TTC549 (cell line): ENCODE measurements around the gene FTHL17.

Experiments used
- FAIRE-seq: peaks from 2 replicates; lab custom pipeline; 2012; peaks lifted over from hg19 to GRCh38; lab: Jason Lieb, UNC

FTHL17 gene

DNA sequence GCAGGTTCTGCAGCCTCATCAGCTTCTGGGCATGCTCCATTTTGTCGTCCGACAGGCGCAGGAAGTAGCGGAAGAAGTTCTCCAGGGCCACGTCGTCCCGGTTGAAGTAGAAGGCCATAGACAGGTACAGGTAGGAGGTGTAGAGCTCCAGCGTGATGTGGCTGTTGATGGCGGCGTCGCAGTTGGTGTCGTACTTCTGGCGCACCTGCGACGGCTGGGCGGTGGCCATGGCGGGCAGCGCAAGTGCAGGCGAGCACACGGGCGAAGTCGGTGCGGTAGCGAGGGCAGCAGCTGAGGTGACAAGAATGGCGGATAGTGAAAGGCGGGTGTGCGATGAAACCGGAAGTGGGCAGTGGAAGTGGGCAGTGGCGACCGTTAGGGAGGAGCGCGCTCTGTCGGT lies at the start of gene FTHL17:
Gene FTHL17 (minus strand): TSS at position 317 of the 400 bp plus-strand sequence. CDS start 88 bp downstream, at position 229.
- FAIRE-seq: no peak

GRCh38 chrX:31117266-31117665 lies 45.4 kb upstream of the FTHL17 start:
- no peak for FAIRE-seq

DNA sequence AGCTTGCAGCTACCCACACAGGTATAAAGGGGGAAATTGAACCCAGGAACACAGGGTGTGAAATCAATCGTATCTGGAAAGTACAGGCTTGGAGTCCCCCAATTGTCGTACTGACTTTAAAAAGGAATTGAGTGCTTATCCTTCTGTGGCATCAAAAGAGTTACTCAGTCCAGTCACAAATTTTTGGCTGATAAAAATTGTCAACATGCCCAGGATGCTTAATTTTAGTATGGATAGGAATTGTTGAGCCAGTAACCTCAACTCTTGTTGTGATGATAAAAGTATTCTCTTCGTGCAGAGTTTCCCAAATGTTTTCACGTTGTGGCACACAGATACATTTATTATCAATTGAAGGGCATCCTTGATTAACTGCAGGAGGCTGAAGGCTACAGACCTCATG lies 43.6 kb upstream of the FTHL17 start:
- FAIRE-seq: no peak

DNA sequence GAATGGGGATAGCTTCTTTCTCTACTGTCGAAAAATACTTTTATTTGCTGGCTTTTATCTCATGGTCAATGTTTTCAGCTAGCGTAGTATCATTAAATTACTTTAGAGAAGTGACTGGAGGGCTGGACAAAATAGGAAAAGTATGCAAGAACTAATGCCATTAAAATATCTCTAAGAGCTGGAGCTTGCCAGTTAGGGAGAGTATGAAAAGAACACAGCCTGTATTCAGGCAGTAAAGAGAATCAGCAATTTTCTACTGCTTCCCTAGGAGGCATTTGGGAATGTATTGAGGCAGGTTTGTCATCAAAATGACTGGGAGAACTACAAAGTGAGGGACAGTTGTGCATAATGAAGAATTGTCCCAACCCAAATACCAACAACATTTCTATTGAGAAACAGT lies 43.0 kb upstream of the FTHL17 start:
- FAIRE-seq: no peak

- no peak for FAIRE-seq
Measured at GRCh38 chrX:31112226-31112999, 40.6 kb upstream of the FTHL17 start.

DNA sequence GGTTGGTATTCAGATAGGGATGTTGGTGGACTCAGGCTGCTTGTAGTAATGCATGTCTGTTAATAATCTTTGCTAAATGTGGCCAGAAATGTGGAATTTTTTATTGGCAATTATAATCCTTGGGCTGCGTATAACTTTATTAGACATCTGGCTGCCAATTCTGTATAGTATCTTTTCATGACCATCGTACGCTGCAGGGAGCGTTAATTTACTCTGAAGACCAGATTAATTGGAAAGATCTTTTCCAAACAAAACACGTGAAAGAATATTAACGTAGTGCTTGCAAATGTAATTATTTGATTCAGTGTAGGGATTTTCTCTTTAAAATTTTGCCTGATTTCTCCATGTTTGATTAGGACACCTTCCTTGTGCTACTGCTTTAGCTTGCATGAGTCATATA lies 38.8 kb upstream of the FTHL17 start:
- no peak for FAIRE-seq

GRCh38 chrX:31099536-31100090 lies 27.8 kb upstream of the FTHL17 start:
- no peak for FAIRE-seq

DNA sequence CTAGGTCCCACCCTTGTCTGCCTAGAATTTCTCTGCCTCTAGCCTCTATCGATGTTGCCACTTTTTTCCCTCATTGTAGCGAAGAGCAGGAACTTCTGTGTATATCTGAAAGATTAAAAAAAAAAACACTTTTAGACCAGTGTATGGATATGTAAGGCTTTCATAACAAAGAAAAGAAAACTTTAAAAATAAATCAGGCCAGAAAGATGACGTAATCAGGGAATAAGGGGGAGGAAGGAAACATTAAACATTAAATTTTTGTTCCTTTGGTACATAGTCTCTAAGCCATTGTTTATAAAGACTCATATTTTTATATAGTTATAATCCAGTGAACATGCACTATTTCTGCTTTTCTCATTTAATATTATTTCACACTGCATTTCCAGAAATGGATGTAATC lies 26.2 kb upstream of the FTHL17 start:
- no peak for FAIRE-seq

GRCh38 chrX:31093639-31093975 lies 21.8 kb upstream of the FTHL17 start:
- no peak for FAIRE-seq

DNA sequence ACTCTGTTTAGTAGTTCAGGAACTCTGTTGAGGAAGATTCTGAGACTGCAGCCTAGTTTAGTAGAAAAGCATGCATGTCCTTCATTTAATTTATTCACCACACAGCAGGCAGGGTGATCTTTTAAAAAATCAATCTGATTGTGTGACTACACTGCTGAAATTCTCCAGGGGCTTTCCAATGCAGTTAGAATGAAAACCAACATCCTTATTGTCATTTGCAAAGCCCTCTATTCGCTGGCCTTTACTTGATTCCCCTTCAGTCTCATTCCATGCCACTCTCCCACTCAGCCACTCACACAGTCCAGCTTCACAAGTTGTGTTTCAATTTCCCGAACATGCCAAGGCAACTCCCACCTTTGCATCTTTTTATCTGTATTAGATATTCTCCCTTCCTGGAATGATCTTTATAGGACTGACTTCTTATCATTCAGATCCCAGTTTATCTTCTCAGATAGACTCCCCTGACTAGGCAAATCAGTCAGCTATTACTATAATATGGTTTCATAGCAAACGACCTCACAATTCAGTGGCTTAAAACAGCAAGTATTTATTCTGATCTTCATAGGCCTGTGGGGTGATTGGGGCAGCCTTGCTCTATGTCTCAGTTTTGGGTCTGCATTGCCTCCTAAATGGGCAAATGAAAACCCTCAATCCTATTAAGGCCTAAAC lies 21.3 kb upstream of the FTHL17 start:
- no peak for FAIRE-seq

- no peak for FAIRE-seq
Measured at GRCh38 chrX:31092476-31092875, 20.6 kb upstream of the FTHL17 start.

DNA sequence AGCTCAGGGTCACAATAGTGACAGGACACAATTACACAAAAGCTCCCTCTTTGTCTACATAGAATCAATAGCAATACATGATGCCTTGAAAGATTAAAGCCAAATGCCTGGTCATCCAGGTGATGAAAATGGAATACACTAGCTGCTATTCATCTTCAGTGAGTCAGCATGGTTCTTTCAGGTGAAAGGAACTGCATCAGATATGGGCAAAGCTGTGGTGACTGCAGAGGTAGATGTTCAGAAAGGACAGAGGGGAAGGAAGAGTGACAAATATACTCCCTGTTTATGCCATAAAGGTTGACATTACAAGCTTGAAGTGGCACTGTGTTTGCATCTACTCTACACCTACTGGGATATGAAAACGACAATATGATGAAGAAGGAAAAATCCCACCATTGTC lies 20.0 kb upstream of the FTHL17 start:
- FAIRE-seq: no peak

DNA sequence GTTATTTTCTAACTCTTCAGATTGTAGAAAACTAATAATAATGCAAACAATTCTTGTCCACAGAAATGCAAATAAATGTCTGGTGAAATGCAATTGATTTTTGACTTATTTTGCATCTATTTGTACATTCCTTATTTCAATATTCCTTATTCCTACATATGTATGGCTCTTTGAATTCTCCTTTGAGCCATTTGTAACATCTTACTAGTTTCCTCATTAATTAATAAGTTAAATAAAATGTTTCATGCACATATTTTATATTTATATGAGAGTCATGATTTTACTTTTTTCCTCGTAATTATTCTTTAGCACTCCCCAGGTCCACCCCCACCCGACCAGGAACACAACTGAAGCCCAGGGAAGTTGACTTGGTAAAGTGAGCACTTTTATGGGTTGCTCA lies 2.7 kb upstream of the FTHL17 start:
- no peak for FAIRE-seq

DNA sequence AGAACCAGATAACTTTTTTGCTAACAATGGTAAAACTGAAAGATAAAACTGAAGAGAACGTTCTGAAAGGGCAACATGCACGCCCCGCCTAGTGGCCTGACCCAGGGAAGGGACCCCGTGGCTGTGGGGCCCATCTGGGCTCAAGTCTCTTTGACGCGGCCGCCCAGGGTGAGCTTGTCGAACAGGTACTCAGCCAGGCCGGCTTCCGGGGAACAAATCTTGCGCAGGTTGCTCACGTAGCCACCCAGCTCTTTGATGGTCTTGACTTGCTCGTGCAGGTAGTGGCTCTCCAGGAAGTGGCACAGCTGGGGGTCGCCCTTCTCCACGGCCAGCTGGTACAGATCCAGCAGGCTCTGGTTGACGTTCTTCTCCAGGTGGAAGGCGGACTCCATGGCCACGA lies 579 bp downstream of the FTHL17 start:
- no peak for FAIRE-seq

DNA sequence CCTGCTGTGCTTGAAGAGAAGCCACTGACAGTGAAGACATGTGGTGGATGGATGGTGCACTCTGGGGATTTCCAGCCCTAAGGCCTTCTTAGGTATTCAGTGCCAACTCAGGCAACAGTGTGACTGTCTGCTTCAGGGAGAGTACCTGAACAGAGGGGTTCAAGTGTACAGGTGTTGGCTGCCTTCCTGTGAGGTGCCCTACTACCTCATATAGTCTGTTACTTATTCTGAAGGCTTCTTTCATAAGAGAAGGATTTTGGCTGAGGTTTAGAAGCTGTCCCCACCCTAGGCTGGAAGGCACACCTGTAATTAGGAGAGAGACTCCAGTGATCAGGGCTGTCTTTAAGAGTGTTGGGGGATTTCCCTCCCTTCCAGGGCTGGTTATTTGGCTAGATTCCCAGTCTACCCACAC lies 1.8 kb downstream of the FTHL17 start:
- FAIRE-seq: no peak

- FAIRE-seq: no peak
Measured at GRCh38 chrX:31063114-31063513, 8.7 kb downstream of the FTHL17 start.

GRCh38 chrX:31061091-31061490 lies 10.8 kb downstream of the FTHL17 start:
- no peak for FAIRE-seq

GRCh38 chrX:31060016-31060415 lies 11.8 kb downstream of the FTHL17 start:
- FAIRE-seq: no peak

DNA sequence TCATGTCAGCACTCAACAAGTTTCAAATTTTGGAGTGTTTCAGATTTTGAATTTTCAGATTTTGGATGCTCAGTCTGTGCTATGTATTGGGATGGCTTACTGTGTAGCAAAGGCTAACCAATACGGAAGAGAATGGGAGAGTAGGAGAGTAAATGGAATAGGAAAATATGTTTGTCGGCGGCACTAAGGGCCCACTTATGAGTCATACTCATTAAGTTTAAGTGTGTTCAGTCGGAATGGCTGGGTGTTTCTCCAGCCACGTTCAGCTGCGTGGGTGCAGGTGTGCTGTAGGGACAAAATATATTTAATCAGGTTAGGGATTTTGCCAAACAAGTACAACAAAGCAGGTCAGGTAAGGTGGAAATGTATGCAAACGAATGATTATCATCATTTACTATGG lies 13.6 kb downstream of the FTHL17 start:
- FAIRE-seq: no peak

- FAIRE-seq: no peak
Measured at GRCh38 chrX:31057691-31058090, 14.2 kb downstream of the FTHL17 start.

DNA sequence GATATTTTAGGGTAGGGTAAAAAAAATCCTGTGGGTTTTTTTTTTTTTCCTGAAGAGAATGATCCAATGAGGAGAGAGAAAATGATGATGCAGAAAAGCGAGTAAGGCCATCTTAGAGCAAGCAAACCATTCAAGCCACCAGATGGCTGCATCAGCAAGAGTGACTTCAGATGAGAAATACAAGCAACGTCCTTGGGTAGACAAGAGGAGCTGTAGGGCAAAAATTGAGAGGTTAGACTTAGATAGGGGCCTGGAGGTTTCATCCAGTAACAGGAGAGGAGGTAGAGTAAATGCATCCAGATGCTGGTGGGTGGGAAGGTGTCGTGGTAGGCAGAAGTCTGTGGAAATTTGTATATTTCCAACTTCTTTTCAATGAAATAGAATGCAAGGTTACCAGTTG lies 14.6 kb downstream of the FTHL17 start:
- FAIRE-seq: no peak

DNA sequence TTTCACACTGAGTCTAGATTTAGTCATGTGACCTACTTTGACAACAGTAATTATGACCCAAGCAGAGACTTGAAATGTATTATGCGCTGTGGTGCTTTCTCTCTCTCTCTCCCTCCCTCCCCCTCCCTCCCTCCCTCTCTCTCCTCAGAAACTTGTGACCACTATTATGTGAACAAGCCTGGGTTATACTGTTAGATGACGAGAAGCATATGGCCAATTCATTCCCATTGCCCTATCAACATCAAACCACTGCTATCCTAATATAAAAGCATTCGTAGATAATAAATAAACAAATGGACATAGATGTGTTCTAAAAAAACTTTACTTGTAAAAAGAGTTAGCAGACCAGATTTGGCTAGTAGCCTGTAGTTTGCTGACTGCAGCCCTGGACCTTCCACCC lies 18.2 kb downstream of the FTHL17 start:
- no peak for FAIRE-seq

DNA sequence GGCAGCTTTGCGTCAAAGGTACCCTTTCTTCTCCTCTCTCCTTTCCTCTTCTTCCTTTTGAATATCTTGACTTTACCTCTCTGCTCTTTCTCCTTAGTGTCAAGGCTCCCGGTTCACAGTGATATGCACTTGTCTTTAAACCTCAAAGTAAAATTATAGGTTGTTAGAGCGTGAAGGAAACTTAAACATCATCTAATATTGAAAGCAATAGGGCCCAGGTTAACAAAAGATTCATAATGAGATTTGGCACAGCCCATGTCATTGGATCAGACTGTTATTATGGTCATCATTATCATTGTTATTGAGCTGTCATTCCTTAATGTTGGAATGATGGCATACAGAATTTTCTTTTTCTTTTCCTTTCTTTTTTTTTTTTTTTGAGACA lies 32.5 kb downstream of the FTHL17 start:
- FAIRE-seq: no peak
